GM19240 (cell line): ENCODE results near the gene CCNY.

ENCODE experiments used
- DNase-seq: peaks from one replicate; pipeline ENCODE4 v3.0.0; 2011; ENCODE audit warnings: low spot score; ENCODE audit not compliant: insufficient read length

Gene CCNY

DNA sequence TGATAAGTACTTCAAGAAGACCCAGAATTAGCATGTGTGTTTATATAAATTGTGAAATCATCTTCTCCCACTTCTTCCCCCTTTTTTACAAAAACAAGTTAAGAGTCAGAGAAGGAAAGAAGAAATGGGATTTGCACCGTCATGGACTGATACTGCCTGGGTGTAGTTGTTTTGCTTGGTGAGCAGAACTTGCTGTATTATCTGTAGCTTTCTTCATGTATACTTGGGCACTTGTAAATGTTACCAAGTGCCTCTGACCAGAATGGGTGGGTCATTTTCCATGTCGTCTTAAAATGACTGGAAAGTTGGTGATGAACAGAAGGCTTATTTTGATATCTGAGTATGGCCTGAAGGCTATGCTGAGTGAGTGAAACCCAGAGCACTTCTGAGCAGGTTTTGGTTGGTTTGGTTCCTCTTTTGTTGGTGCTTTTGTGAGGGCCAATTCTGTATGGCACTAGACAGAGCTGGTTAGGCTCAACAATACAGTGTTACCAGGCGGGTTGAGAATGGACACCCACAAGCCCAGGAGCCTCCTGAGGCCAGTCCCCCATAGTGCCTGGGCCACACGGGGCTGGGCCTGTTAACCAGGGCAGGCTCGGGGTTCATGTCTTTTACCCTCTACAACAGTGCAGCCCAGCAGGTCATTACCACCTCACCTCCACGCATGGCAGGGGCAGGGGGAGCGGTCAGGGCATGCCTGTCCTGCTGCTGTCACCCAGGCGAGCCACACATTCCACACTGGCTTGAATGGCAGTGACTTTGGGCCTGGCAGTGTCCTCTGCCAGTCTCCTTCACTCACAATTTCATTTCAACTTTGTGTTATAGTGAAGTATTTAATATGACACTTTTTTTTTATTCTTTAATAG, 115.1 kb downstream of the CCNY start:
- DNase-seq, result peak; percentile 61

DNA sequence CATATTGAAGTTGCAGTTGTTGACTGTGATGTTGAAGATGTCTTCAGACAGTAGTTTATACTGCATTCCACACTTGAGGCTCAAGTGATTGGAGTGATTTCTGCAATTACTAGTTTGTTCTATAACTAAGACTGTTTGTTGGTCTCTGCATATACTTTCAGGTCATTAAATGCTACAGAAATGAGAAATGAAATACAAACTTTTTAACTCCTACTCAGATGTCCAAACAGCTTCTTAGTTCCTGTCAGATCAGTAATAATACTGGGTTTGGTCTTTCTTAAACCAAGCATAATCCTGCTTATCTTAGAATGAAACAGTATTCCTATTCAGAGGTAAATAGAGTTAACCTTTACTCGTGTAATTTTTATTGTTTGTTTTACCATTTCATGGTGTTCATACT, 115.9 kb downstream of the CCNY start:
- DNase-seq, result no peak

- DNase-seq, result no peak
Measured at GRCh38 chr10:35452847-35453246, 116.5 kb downstream of the CCNY start.

DNA sequence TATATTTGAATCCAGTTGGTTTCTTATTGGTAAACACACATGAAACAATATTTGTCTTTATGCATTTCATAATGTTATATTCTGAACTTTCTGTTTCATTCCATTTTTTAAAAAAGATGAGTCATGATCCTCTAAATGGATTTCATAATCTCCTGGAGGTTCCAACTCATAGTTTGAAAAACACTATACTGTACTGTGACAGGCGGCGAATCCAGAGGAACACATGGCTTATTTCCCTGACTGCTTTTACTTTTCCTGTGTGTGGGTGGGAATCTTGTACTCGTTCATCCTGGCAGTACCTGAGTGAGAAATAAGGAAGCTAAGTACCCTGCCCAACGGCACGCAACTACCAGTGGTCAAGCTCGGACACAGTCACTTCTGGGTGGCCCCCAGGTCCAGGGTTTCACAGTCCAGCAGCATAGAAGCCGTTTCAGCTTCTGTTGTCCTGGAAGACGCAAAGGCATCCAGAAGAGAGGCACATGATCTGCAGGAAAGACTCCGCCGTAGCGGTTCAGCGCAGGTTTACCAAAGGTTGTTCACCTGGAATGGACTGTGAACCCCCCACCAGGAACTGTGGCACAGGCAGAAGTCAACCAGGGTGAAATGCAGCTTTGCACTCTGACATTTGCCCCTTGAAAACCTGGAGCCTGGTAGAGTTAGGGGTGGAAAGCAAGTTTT, 117.7 kb downstream of the CCNY start:
- DNase-seq, result no peak

- DNase-seq, result no peak
Measured at GRCh38 chr10:35456153-35456720, 119.9 kb downstream of the CCNY start.

DNA sequence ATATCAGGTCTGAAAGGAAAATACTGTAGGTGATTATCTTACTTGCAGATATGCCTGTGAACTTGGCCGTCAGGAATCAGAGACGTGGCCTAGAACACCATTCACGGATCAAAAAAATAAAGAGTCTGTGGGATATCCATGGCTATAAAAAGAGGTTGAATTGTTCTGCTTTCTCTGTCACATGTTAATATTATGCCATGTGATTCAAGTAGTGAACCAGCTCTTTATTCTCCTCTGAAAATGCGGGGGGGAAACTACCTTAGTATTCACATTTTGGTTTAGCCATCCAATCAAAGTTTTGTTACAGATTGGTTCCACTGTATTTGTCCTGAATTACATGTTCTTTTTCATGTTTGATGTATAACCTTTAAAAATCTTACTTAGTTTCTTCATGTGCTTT, 120.5 kb downstream of the CCNY start:
- no peak for DNase-seq

- DNase-seq, result no peak
Measured at GRCh38 chr10:35458500-35459448, 122.5 kb downstream of the CCNY start.

GRCh38 chr10:35459449-35459847, 123.1 kb downstream of the CCNY start:
- no peak for DNase-seq

DNA sequence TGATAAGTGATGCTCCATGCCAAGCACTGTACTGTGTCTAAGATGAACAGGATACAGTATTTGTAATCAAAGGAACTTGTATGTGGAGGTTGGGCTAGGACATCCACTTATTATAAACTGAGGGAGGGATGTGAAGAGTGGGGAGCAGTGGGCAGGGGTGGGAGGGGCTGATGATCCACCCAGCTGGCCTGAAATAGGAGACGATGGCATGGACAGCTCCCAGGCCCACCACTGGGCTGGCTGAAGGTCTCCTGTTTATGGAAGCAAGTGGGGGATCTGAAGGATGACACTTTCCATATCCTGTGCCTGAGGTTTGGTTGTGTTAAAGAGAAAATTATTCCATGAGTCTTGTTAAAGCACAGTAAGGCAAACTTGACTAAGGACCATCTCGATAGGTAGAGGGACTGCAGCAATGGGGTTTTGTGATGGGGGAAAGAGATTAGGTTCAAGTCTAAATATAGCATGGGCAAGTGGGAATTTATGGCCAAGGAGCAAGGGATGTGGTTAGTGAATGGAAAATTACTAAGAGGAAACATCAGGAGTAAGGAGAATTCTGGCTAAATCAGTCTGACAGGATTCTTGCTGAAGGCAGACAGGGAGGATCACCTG, 124.6 kb downstream of the CCNY start:
- no peak for DNase-seq

DNA sequence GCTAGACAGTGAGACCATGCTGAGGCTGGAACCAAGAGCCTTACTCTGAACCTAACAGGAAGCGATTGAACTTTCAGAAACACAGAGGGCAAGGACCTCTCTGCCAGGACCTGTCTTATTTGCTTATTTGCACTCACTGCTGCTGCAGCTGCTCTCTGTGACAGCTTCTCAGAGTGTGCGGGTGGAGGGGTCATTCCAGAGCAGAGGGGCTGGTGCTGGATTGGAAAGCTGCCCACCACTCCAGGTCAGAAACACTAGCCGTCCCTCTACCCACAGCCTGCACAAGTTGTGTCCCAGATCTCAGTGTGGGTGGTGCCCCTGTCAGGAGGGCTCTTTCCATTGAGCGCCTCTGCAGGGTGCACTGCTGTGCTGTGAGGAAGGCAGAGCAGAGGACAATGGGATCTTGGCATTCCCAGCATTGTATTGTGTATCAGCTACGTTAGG, 126.2 kb downstream of the CCNY start:
- peak; percentile 12 for DNase-seq

- no peak for DNase-seq
Measured at GRCh38 chr10:35463105-35463867, 127.0 kb downstream of the CCNY start.

DNA sequence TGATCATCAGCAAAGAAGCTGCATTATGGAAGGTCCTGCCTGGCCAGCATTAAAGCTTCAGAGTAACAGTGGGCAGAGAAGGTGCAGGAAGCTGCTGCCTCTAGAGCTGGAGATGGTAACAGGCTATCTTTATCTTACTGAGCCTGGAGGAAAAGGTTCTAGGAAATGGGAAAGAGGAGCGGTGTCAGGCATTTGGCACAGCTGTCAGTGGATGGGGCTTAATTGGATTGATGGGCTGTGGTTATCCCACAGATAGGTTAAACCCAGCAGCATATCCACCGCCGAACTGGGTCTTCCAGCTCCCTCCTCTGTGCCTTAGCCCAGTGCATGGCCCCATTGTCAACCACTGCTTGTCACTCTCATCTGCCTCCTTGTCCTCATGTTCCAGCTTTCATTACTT, 127.6 kb downstream of the CCNY start:
- DNase-seq, result no peak

DNA sequence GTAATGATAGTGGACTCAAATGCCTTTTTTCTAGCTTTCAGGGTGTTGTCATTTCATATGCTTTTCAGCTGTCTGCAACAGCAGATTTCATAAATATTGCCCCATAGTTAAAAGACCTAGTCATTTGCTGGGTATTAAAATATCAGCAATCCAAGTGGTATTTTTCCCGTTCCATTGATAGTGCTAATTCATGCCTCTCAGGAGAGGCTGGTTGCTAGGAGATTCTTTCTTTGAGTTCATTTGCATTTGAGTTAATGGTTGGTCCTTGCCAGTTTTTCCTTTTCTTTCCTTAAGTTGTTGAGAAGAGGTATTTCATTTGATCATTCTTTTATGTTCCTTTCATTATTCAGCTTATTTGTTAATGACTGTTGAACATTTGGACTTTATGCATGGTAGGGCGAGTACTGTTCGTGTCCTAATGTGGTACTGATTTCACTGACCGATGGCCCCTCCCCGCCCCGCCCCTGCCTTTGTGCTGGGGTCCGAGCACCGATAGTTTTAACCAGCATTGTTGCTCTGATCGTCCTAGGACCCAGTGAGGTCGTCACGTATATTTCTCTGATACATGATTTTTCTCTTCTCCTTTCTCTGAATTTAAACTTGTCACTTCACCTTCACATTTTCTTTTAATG, 128.6 kb downstream of the CCNY start:
- no peak for DNase-seq

DNA sequence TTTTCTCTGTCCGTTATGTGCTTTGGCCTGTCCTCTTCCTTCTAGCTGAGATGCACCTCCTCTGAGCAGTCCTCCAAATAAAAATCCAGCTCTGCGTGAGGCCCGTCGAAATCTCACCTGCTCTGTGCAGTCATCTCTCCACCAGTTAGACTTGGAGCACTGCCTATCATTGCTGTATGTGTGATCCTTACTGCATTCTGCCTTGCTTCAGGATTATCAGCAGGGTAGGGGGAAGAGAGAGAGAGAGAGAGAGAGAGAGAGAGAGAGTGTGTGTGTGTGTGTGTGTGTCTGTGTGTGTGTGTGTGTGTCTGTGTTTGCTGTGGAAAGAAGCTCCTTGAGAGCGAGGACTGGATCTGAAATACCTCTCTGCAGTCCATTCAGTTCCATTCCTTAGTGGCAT, 129.4 kb downstream of the CCNY start:
- no peak for DNase-seq

- DNase-seq, result no peak
Measured at GRCh38 chr10:35466170-35466569, 129.9 kb downstream of the CCNY start.

DNA sequence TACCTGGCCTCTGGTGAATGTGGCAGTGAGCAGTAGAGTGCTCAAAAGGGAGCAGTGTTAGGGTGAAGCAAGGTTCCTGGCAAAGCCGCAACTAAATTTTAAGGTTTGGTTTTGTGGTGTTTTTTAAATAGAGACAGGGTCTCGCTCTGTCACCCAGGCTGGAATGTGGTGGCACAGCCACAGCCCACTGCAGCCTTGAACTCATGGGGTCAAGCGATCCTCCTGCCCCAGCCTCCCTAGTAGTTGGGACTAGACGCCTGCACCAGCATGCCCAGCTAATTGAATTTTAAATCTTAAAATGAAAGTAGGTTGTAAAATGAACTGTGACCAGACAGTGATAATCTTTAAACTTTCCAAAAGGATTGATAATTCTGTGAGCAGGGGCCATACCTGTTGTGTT, 130.4 kb downstream of the CCNY start:
- no peak for DNase-seq

DNA sequence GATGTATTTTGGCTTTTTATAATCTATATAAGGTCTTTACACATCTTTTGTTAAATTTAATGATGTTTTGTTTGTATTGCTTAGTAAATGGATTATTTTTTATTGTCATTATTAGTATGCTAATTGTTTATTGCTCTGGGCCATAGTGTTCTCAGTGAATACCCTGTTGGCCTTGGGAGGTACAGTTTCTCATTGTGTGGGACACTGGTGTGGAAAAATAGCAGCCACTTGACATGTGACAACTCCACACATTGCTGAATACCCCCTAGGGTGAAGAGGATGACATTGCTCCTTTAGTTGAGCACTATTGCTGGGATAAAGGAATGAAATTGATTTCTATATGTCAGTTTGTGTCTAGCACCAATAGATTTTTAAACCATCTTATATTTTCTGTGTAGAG, 130.9 kb downstream of the CCNY start:
- DNase-seq, result no peak

- DNase-seq, result no peak
Measured at GRCh38 chr10:35470248-35470924, 134.1 kb downstream of the CCNY start.

DNA sequence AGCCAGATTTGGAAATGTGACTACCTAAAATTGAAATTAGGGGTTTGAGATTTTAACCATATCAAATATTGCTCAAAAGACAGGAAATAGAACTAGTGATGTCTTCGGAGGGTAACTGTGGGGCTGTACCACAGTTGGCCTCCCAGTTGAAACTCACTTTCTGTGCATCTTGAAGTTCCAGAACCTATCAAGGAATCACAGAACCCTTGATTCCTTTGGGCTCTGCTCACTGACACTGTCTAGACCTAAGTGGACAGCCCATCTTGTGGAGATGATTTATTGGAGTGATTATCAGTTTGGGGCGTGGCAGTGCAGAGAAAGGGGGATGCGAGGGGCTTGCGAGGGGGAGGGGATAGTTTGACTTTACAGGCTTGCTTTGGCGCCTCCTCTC, 134.6 kb downstream of the CCNY start:
- DNase-seq, result no peak
